ENCODE data around the gene FHIT.

GRCh38 chr3:60935709-60936108, 315.5 kb downstream of the FHIT start:
- TF ChIP-seq POLR2A (IDR thresholded peaks at IDR 0.05; ENCODE audit: low read depth, low read length): no peak
- no peak for TF ChIP-seq POLR2AphosphoS5 (IDR thresholded peaks at IDR 0.05; ENCODE audit: low read depth, low read length)
- TF ChIP-seq TAF1 (IDR thresholded peaks at IDR 0.05; ENCODE audit: borderline replicate concordance, low read depth, low read length): no peak

Data from GM12892 (cell line).